Measurements from ENCODE around the gene KLHL2.
"Not testable (repeated sequence)": the region's sequence is repeated elsewhere in the genome, so short reads cannot be mapped to it uniquely, and the experiment has no call there.

The KLHL2 gene

DNA sequence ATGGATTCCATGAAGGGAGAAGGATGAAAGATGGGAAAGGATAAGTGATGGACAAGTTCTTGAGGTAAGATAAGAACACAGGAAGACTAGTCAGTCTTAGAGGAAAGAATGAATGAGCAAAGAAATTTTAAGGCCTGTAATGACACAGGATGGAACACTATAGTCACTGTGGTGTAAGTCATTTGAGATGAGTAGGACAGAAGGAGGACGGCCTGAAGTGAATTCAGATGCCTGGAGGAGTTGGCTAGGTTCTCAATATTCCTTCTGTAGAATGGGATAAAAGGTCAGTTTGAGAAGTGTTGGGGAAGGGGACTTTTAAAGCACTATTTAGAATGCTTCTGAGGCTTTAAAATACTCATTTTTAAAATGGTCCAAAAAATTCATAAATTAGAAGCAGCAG is 124.0 kb downstream of the KLHL2 start:
- DNase-seq = peak; percentile 50

DNA sequence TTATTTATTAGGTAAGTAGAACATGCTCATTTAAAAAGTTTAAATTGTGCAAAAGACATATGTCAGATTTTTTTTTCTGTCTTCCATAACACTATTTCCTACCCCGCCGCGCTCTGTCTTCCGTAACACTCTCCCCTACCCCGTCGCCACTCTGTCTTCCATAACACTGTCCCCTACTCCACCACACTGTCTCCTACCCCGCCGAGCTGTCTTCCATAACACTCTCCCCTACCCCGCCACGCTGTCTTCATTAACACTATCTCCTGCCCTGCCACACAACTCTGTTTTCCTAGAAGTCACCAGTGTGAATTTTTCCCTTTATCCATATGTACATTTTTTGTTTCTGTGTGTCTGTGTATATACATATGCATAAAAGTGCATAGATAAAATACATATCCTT is 124.5 kb downstream of the KLHL2 start:
- no peak for DNase-seq

DNA sequence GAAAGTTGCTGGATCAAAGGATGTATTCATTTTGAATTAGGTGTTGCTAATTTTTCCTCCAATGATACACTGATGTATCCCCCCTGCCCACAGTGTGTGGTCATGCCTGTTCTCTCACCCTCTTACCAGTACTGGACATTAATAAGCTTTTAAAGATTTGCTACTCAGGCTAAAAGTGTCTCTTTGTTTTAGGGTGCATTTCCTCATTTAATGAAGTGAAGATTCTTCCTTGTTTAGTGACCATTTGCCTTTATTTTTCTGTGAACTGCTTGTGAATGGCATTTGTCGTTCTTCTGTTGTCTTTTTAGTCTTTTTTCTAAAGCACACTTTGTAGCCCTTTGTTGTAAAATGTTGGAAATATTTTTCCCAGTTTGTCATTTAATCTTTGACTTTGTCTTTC is 125.1 kb downstream of the KLHL2 start:
- DNase-seq = no peak

DNA sequence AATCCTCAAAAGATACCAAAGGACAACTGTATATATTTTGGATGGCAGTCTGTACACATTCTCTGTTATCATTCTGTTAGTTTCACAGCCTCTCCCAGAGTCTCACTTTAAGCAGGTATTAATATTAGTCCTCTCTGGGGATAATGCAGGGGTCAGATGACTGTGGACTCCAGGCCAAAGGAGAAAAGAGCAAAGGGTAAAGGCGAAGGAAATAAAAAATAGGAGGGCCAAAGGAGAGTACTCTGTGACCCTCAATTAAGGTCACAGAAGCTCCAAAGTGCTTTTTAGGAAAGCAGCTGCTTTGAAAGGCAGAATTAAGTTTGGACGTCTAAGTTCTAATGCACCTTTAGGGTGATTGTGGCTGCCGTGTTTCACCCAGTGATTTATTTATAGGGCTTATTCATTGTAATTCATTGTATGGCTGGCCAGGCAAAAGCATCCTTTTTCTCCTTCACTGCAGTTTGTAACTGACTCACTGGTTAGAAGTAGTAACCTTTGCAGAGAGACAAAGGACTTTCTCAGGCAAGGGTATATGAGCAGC is 127.9 kb downstream of the KLHL2 start:
- no peak for DNase-seq

DNA sequence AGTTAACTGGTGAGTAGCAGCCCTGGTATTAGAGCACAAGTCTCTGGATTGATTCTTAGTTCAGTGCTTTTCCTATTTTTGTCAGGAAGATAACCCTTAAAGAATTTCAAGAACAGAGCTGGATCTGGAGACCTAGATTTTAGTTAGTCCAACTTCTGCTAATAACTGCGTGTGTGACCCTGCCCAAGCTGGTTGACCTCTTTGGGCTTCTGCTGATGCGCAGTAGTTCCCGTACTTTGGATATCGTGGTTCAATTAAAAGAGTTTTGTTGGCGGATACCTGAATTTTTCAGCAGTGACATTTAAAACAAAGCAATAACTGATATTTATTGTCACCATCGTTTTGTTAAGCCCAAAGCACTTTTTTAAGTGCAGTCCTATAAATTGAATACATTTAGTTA is 129.4 kb downstream of the KLHL2 start:
- DNase-seq = no peak

DNA sequence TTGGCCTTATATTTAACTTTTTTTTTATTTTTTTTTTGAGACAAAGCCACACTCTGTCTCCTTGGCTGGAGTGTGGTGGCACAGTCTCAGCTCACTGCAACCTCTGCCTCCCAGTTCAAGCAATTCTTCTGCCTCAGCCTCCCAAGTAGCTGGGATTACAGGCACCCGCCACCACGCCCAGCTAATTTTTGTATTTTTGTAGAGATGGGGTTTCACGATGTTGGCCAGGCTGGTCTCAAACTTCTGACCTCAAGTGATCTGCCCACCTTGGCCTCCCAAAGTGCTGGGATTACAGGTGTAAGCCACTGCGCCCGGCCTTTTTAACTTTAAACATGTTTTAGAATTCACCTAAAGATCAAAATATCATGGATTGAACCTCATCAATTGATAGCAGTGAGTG is 135.0 kb downstream of the KLHL2 start:
- DNase-seq = not testable (repeated sequence)

DNA sequence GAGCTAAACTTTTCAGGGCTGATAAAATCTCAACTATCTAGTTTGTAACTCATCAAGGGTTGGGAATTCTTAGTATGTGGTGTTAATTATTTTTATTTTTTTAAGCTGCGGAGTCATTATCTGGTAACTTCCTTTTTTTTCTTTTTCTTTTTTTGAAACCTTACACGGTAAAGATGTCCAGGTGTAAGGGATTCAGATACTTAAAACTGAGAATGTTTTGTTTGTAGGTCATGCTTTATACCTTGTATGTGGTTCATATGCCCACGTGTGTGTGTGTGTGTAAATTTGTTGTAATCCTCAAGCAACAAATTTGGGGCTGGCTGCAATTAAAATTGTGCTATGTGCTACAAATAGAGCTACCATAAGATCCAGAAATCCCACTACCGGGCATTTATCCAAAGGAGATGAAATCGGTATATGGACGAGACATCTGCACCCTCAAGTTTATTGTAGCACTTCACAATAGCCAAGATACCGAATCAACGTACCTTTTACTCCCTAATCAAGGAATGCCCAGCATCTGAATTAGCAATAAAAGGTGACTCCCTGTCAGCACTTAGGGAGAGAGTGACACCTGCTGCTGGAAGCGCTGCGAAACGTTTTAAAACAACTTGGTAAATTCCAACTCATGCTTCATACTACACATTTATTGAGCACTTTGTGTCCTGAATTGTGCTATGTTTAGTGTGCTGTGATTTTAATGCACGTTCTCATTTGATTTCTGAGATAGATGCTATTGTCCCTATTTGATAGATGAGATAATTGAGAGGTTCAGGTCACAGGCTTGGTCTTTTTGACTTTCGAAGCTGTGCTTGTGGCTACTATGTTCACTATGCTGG is 136.2 kb downstream of the KLHL2 start:
- DNase-seq = peak; percentile 48

DNA sequence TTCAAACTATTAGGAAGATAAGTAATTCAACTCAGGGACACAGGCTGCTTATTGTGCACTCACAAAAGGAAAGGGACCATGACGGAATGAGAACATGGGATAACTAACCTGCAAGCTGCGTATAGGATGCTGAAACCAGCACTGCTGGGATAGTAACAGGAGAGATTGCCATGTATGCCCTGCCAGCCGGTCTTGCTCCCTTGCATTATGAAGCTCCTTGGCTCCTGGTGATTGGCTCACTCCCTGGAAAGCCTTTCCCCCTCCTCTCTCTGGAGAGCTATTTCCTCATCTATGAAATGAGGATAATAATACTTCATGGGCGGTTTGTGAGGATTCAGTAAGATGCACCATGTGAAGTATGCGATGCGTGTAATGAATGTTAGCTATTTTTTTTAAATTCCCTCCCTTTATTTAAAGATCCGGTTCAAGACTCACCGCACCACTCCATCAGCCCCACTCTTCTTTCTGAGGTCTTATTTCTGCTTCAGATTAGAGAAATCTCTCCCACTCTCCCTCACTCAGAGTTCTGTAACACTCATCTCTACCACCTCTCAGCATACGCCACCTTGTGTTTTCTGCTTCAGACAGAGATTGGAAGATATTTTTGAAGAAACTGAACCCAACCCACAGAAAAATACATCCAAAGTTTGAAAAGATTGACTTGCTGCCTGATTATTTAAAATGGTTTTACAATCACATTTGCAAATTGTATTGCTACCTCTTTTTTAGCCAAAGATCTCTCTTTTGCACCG is 138.5 kb downstream of the KLHL2 start:
- DNase-seq = no peak

DNA sequence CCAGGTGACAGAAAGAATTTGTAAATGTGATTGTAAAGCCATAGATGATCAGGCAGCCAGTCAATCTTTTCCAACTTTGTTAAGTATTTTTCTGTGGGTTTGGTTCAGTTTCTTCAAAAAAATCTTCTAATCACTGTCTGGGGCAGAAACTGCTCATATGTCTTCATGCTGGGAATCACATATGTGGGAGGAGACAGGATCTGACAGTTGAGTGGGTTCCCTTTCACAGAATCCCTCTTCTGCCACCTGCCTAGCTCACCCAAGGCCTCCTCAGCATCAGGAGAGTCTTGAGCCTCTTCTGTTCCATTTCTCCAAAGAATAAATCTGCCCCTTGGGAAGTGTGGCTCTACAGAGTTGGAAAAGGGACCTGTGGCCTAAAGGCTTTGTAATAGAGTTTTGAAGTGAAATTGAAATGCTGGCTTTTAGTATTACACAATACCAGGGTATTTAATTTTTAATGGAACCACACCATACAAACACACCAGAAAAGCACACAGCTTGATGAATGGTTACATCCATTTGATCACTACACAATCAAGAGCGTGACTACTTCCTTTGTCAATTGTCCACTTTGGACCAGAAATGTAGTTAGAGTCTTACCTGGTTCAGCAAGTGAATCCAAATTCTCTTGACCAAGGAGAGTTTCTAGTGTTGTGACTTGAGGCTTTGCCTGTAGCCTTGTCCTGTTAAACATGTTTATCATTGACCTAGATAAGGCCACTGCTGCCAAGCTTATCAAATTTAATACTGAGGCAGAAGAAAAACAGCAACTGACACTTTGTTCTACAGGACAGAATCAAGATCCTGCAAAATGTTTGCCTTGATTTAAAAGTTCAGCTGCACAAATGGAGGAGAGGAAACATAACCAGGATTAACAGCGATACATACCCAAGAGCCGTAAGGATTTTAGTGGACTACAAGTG is 140.5 kb downstream of the KLHL2 start:
- no peak for DNase-seq

DNA sequence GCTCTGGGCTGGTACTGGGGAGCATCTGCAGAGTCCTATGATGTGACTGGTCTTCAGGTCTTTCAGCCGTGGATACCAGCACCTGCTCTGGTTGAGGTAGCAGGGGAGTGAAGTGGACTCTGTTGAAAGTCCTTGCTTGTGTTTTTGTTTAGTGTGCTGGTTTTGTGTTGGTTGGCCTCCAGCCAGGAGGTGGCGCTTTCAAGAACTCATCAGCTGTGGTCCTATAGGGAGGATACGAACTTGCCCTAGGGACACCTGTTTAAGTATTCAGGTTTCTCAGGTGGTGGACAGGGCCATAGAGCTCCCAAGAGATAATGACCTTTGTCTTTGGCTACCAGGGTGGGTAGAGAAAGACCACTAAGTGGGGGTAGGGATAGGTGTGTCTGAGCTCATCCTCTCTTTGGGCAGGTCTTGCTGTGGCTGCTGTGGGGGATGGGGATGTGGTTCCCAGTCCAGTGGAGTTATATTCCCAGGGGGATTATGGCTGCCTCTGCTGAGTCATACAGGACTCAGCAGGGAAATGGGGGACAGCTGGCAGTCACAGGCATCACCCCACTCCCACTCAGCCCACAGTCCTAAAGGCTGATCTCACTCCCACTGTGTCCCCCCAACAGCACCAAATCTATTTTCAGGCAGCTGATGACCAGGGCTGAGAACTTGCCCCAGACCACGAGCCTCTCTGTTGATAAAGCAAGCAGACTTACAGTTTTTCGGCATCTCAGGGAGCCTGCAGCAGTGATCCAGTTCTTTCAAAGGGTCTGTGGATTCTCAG is 144.2 kb downstream of the KLHL2 start:
- DNase-seq = no peak

DNA sequence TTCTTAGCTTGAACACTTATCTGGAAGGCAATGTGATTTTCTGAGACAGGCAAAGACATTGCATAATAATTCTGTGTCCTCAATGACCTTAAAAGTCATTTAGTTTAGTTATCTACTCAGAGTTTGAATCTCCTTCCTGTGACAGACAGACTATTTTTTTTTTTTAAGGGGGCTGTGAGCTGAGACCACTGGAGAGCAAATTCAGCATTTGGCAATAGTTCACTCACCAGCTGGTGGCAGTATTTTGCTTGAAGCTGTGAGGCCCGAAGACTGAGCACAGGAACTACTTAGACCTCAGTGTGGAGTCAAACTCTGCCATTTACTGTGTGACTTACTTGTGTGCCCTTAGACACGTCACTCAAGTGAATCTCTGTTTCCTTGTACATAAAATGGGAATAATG is 148.5 kb downstream of the KLHL2 start:
- peak; percentile 38 for DNase-seq

DNA sequence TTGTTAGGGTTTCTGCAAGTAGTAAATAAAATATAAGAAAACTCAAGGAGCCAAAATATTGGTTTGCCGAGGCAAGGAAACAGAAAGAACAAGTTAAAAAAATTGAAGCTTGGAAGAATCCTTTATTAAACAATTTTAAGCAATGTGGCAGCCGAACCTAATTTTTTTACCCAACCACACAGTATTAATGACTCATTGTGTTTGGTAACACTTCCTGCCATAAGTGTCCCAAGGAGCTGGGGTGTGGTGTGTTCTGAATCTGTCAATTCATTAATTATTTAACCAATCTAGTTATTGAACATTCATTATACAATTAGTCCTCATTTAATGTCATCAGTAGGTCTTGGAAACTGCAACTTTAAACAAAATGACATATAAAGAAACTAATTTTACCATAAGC is 152.1 kb downstream of the KLHL2 start:
- no peak for DNase-seq

DNA sequence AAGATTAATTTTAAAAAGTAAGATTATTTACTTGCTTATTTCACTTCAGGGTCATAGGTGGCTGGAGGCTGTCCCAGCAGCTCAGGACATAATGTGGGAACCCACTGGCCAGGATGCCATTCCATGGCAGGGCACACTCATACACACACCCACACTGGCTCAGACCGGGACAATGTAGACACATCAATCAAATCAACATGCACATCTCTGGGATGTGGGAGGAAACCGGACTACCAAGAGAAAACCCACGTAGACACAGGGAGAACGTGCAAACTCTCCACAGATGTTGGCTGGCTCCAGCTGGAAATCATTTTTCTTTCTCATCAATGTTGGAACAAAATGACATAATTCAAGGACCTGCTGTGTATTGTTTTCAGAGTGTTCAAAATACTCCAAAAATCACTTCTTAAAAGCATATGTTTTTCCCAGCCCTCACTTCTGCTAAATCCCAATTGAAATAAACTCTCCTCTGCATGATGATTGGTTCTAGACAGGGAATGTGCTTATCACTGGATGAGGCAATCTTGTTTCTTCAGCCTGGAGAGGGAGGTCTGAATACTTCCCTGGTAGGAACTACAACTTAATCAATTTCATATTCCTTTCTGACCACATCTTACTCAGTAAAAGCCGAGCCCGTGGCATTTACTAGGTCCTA is 152.8 kb downstream of the KLHL2 start:
- no peak for DNase-seq

DNA sequence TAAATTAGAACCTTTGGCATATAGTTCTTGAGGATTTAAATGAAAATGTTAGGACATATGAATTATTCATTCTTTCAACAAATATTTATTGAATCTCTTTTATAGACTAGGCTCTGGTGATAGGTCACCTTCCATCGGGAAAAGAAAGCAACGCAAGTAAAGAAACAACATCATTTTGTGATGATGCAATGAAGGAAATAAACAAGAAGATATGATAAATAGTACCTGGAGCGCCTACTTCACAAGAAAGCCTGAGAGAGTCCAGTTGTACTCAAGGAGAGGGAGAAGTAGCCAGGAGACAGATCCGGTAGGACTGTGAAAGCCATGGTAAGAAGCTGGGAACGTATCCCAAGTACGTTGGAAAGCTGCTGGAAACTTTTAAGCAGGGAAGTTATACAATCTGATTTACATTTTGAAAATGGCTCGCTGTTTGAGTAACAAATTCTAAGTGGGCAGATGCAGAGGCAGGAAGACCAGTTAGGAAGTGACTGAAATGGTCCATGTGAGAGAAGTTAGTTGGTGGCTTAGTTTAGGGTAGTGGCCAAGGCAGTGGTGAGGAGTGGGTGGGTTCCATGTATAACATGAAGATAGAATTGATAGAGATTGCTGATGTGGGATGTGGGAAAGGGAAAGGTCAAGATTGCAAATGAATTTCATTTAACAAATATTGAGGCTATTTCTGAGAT is 153.8 kb downstream of the KLHL2 start:
- DNase-seq = no peak

DNA sequence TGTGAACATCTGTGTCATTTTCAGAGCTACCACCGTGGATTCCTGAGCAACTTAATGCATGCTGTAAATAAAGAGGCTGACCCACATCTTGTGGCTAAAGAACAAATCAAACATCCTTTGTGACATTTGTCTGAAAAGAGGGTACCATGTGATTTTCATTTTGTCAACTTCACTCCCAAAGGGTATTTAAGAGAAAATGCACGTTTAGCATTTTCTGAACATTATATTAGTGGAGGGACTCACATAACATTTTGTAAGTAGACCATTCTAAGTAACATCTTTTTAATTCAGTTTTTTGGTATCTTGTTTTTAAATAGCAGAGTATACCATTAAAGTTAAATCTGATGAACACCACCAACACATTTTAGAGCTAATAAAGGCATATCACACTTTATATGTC is 154.4 kb downstream of the KLHL2 start:
- no peak for DNase-seq

DNA sequence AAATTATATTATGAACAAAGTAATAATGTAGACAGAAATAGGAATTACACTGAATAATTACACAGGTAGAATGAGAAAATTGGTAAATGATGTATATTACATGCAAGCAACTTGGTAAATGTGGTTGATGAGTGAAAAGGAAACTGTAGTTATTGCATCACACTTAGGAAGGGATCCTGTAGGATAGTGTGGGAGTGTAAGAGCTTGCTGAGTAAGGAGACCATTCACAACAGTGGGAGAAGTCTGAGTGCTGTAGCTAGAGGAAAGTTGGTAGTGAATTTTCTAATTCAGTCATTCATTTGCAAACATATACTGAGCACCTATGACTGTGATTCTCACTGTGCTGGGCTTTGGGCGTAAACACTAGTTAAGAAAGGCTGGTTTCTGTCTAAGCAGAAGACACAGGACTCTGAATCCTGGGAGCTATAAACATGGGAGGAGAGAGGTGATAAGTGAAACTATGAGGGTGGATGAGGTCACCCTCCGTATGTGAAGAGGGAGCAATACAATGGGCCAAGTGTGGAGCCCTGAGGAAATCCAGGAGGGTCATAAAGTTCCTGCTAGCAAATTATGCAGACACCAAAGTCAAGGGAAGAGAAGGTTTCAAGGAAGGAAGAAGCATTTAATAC is 157.2 kb downstream of the KLHL2 start:
- no peak for DNase-seq

DNA sequence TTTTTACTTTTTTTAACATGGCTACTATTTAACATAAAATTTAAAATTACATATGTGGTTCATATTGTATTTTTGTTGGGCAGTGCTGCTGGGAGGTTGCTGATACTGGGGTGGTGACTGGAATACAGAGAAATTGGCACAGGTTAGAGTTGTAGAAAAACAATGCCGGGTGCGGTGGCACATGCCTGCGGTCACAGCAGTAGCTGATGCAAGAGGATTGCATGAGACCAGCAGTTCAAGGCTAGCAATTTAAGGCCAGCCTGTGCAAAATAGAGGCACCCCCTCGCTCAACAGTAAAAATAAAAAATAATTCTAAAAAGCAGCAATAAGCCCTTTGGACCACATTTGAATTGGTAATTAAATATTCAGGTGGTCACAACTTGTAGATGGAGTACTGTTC is 159.7 kb downstream of the KLHL2 start:
- no peak for DNase-seq

DNA sequence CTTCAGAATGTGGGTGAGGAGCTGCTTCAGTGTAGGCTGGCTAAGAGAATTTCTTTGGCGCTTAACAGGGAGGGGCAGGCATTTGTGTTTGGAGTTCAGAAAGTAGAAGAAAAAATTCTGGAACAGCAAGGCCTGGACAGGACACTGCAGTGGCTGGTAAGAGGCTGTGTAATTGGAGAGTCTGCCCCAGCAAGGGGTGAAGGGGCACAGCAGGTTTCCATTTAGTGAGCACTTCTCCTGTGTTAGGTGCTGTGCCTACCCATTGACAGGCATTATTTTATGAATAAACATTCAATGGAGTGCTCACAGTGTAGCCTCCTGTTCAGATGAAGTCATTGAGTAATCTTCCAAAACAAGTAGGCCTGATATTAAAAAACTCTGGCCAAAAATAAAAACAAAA is 160.8 kb downstream of the KLHL2 start:
- no peak for DNase-seq

DNA sequence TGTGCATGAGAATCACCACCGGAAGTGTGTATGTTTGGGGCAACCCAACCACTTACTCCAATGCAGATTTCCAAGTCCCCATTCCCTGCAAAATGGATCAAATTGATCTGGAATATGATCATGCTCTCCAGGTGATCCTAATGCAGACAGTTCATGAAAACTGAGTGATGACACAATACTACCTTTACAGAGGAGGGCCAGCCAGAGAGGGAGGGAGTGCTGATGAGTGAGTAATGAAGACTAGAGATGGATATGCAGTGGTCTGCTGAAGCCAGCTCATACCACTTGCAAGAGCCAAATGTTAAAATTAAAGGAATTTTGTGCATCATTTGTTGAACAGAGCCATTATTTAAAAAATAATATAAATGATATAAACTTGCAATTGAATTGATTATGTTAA is 161.2 kb downstream of the KLHL2 start:
- no peak for DNase-seq

DNA sequence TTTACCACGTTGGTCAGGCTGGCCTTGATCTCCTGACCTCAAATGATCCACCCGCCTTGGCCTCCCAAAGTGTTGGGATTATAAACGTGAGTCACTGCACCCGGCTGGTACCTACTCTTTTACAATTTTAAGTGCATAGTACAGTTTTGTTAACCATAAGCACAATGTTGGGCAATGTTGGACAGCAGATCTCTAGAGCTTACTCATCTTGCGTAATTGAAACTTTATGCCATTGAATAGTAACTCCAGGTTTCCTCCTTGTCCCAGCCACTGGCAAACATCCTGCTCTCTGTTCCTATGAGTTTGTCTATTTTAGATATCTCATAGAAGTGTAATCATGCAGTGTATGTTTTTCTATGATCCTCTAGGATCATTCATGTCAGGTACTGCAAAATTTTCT is 162.2 kb downstream of the KLHL2 start:
- DNase-seq = no peak

DNA sequence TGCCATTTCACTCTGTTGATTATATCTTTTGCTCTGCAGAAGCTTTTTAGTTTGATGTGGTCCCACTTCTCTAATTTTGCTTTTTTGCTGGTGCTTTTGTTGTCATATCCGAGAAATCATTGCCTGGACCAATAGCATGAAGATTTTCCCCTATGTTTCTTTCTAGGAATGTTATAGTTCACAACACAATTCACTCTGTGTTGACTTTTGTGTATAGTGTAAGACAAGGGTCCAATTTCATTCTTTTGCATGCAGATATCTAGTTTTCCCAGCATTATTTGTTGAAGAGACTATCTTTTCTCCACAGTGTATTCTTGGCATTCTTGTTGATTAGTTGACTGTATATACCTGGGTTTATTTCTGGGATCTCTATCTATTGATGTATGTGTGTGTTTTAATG is 163.2 kb downstream of the KLHL2 start:
- DNase-seq = no peak

All from hematopoietic multipotent progenitor cell treated with erythropoietin and hydrocortisone succinate and interleukin-3 and kit ligand, for 8 days (in vitro differentiated cells).